Dedifferentiated amniotic fluid mesenchymal stem cell (primary cell): Measurements from ENCODE around the gene OR2H2.

Source experiments
- DNase-seq: peaks from one replicate; pipeline ENCODE4 v3.0.0-alpha.2; 2016; ENCODE audit errors: extremely low spot score

The OR2H2 gene

GRCh38 chr6:29629571-29629970 lies 44.6 kb downstream of the OR2H2 start:
- no peak for DNase-seq

- no peak for DNase-seq
Observed at GRCh38 chr6:29630315-29630714, 45.4 kb downstream of the OR2H2 start.

- no peak for DNase-seq
Observed at GRCh38 chr6:29631209-29631810, 46.4 kb downstream of the OR2H2 start.

GRCh38 chr6:29631860-29632731 lies 47.2 kb downstream of the OR2H2 start:
- no peak for DNase-seq

- peak; percentile 81 for DNase-seq
Observed at GRCh38 chr6:29632789-29633533, 48.0 kb downstream of the OR2H2 start, which contains the start of gene GABBR1. Gene GABBR1, minus strand, starts transcription at chr6:29633183. Its CDS starts 798 bp downstream, at chr6:29632385.

GRCh38 chr6:29633534-29633905 lies 48.6 kb downstream of the OR2H2 start:
- no peak for DNase-seq

- no peak for DNase-seq
Observed at GRCh38 chr6:29637247-29637646, 52.3 kb downstream of the OR2H2 start.
